Right lobe of liver (tissue), 6 donors: ENCODE results near the gene CD151. TPM values are rescaled to one million over a fixed set of nuclear protein-coding genes. Genes with fewer than 3 reads are reported as not detected.
A peak's percentile ranks its signal among the peaks of the same experiment; 100 is the strongest.

Experiments used
- ATAC-seq, 4 donors: fragments of 200-7000 bp; cut with Tn5 transposase; one replicate each; pipeline ENCODE4 v1.9.1; 2020; ENCODE audit warnings: mild to moderate bottlenecking in 4 of 4, moderate library complexity in 4 of 4
- DNase-seq, 3 donors: peaks; one replicate each; pipeline ENCODE4 v3.0.0-alpha.2; 2020
- H3K27ac ChIP-seq, 3 donors: fragments of 200-600 bp; one replicate each; pipeline ENCODE4 v1.8.0; 2022
- H3K27me3 ChIP-seq, 2 donors: fragments of 200-600 bp; one replicate each; pipeline ENCODE4 v1.8.0; 2022
- H3K36me3 ChIP-seq, 4 donors: fragments of 200-600 bp; sonication (generic) in 1 of 4; one replicate each; pipeline versions ENCODE4 v1.5.1 to v1.8.0; 2017 to 2022; ENCODE audit warnings: control low read depth in 1 of 4
- H3K4me1 ChIP-seq, 4 donors: fragments of 200-600 bp; sonication (generic) in 1 of 4; one replicate each; pipeline versions ENCODE4 v1.5.1 to v1.8.0; 2017 to 2022; ENCODE audit warnings: control low read depth in 1 of 4
- H3K4me3 ChIP-seq, 3 donors: fragments of 200-600 bp; one replicate each; pipeline ENCODE4 v1.8.0; 2022
- H3K9me3 ChIP-seq, 4 donors: fragments of 200-600 bp; sonication (generic) in 1 of 4; one replicate each; pipeline versions ENCODE4 v1.5.1 to v1.8.0; 2017 to 2022; ENCODE audit warnings: control low read depth in 1 of 4
- POLR2A ChIP-seq: fragments of 450-650 bp; IDR thresholded peaks from one replicate; pipeline ENCODE4 v1.6.1; 2017; ENCODE audit warnings: antibody characterized with exemption, mild to moderate bottlenecking
- WGBS: methylation state at CpG from one replicate; pipeline ENCODE4 v1.1.6; 2018; ENCODE audit warnings: low coverage, low lambda C conversion rate; ENCODE audit not compliant: insufficient coverage; ENCODE audit errors: missing lambda C conversion rate; 5-methylcytosine and 5-hydroxymethylcytosine counted together
- intact Hi-C, 2 donors: fragments of 100-400 bp; cut with DNase I; formaldehyde crosslinking; loops; one replicate each; pipeline versions ENCODE4 v1.11.2 to v1.14.1; 2022
- total RNA-seq, 6 experiments: library from RNA; depleted of rRNA in 2 of 6; stranded (reverse); fragments of >200 nt in 2 of 6; fragmentation: NEBNext Ultra II Directional in 3 of 6; extraction: Animal tissue kit (Norgen Biotek cat#: 25700) in 3 of 6; gene quantifications; one replicate each; pipeline versions ENCODE4 v1.1.0 to v1.2.4, GENCODE V29; 2016 to 2023
- TF ChIP-seq, protein P1 (sequence below), 4 donors: fragments of 200-600 bp in 3 of 4; fragments of 450-650 bp in 1 of 4; IDR thresholded peaks; one replicate each; pipeline versions ENCODE4 v1.5.1 to v1.8.0; 2016 to 2022; ENCODE audit warnings: antibody characterized with exemption in 4 of 4, mild to moderate bottlenecking in 2 of 4
- donor health status: DM: no; HTN: yes; CAD: no.
- donor health status: DM: no; HTN: no; CAD: no.
- donor health status: DM: no; HTN: no; CAD: no.
- donor health status: DM: no; HTN: yes; CAD: no.
- donor health status: DM: no; HTN: yes; CAD: no.

CD151 gene
- total RNA-seq, 6 experiments from 2014 or later, result 70.8 to 156 (median 135) TPM

DNA sequence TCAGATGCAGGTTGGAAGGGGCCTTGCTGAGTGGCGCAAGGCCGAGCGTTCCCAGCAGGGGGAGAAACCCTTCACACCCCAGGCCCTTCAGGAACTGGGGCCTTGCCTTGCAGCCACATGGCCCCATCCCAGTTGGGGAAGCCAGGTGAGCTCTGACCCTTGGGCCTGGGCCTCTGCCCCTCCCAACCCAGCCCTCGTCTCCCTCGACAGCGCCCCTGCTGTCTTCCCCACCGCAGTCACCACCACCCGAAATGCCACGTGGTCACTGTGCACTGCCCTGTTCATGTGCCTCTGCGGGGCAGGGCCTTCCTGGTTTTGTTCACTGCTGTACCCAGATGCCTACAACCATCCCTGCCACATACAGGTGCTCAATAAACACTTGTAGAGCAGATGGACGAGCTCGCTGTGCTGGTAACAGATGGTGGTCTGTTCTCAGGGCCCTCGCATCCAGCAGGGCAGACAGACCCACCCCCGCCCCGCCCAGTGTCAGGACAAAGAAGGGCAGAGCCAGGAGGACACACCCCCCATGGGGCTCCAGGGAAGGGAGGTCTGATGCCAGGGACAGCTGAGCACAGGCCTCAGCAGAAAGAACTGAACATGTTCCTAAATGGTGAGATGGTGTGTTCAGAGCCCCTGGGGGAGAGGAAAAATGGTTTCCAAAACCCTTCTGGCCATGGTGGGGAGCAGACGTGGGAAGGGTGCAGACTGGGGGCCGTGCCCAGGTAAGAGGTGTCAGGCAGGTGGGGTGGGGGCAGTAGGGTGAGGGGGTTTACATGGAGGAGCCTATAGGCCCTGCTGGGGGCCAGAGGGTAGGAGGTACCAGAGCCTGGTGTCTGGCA, 5.9 kb downstream of the CD151 start:
- ATAC-seq, result no peak
- WGBS, result 59% methylated on average over 9 of the region's 17 CpGs
- DNase-seq, result no peak
- TF ChIP-seq, protein P1, sequence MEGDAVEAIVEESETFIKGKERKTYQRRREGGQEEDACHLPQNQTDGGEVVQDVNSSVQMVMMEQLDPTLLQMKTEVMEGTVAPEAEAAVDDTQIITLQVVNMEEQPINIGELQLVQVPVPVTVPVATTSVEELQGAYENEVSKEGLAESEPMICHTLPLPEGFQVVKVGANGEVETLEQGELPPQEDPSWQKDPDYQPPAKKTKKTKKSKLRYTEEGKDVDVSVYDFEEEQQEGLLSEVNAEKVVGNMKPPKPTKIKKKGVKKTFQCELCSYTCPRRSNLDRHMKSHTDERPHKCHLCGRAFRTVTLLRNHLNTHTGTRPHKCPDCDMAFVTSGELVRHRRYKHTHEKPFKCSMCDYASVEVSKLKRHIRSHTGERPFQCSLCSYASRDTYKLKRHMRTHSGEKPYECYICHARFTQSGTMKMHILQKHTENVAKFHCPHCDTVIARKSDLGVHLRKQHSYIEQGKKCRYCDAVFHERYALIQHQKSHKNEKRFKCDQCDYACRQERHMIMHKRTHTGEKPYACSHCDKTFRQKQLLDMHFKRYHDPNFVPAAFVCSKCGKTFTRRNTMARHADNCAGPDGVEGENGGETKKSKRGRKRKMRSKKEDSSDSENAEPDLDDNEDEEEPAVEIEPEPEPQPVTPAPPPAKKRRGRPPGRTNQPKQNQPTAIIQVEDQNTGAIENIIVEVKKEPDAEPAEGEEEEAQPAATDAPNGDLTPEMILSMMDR (IDR thresholded peaks at IDR 0.05), result no peak
- no peak for TF ChIP-seq POLR2A
- H3K36me3 ChIP-seq, result peaks cover 0 to 33% (median 21%) of the 10 kb centered on the region in 4 donors
- H3K27ac ChIP-seq, result no peak overlapping the region
- intact Hi-C loops, result no loop called here
- H3K4me3 ChIP-seq, result no peak overlapping the region
- H3K9me3 ChIP-seq, result no peaks in the 10 kb centered on the region
- H3K4me1 ChIP-seq, result peaks cover 0 to 34% (median 12%) of the 10 kb centered on the region in 4 donors
- H3K27me3 ChIP-seq, result no peaks in the 10 kb centered on the region

DNA sequence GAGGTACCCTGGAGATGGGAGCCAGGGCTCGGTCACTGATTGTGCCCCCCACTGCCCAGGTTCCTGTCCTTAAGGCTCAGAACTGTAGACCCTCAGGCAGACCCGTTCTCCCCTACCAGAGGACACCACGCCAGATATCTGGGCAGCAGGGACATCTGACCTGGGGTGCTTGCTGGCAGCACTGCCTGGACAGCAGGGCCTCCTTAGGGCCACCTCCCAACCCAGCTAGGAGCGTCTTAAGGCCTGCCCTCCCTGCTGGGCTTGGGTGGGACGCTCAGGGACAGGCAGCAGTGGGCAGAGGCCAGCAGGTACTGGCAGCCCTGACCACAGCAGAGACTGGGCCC, 6.5 kb downstream of the CD151 start:
- intact Hi-C loops, result no loop called here
- no peak for TF ChIP-seq POLR2A
- TF ChIP-seq, protein P1 (IDR thresholded peaks at IDR 0.05), result no peak
- Histone ChIP-seq H3K27ac (no peak overlapping the region), H3K36me3 (peaks cover 0 to 33% (median 21%) of the 10 kb centered on the region in 4 donors), H3K4me3 (no peak overlapping the region), H3K27me3 (no peaks in the 10 kb centered on the region), H3K4me1 (peaks cover 0 to 34% (median 9%) of the 10 kb centered on the region in 4 donors), H3K9me3 (no peaks in the 10 kb centered on the region)
- DNase-seq, result no peak
- WGBS, result no CpG with 5 or more reads among the region's 5 CpGs
- ATAC-seq, result no peak

DNA sequence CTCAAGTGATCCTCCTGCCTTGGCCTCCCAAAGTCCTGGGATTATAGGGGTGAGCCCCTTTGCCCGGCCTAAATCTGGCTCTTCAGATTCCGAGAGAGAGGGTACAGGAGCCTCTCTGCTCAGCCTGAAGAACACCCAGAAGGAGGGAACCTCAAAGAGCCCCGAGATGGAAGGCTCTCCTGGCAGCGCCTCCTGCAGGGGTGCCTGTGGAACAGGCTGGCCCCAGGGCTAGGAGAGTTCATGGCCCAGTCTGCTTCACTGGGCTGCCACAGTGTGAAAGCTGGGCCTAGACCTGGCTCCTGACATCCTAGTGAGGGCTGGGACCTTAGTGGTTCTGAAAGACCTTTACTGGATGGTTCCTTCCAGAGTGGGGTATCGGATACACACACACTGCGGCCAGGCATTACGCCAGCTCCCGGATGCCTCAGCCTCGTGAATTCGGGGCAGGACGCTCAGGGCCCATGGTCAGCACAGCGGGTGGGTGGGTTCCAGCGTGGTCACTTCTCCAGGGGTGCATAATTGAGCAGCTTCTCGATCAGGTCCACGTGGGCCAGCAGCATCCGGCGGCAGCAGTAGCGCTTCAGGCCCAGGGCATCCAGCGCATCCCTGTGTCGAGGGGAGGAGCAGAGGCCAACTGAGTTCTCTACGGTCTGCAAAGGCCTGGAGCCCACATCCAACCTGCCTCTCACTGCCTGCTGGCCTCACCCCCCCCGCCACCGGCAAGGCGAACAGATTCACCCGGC, 7.3 kb downstream of the CD151 start:
- no peaks in the 10 kb centered on the region for H3K27me3 ChIP-seq
- peaks cover 0 to 33% (median 21%) of the 10 kb centered on the region in 4 donors for H3K36me3 ChIP-seq
- H3K4me3 ChIP-seq, result no peak overlapping the region
- no peak overlapping the region for H3K27ac ChIP-seq
- intact Hi-C loops, result no loop called here
- no peaks in the 10 kb centered on the region for H3K9me3 ChIP-seq
- 49% methylated on average over 4 of the region's 25 CpGs for WGBS
- H3K4me1 ChIP-seq, result peaks cover 0 to 28% (median 6%) of the 10 kb centered on the region in 4 donors
- no peak for TF ChIP-seq POLR2A
- TF ChIP-seq, protein P1 (IDR thresholded peaks at IDR 0.05), result no peak
- DNase-seq (no peak), ATAC-seq (no peak)

DNA sequence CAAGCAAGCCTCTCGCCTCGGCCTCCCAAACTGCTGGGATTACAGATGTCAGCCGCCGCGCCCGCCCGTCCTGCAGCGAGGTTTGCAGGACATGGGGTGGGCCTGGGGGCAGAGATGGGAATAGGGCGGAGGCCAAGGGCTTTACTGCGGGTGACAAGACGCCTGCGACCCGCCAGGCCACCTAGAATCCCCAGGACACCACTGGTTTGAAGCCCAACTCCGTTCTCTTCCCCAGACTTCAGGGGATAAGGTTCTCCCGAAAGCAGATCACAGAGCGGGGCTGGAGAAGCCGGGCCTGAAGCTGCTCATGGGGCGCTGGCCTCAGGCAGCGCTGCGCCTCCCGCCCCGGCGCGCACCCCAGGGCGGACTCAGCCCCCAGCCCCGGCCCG, 9.2 kb downstream of the CD151 start:
- intact Hi-C loops, result no loop called here
- H3K9me3 ChIP-seq, result no peaks in the 10 kb centered on the region
- TF ChIP-seq POLR2A, result no peak
- TF ChIP-seq, protein P1 (IDR thresholded peaks at IDR 0.05), result no peak
- DNase-seq, result no peak
- H3K4me1 ChIP-seq, result peaks cover 0 to 24% (median 4%) of the 10 kb centered on the region in 4 donors
- peak overlapping the region; percentile 93 to 97 (median 95) for H3K27ac ChIP-seq
- no peaks in the 10 kb centered on the region for H3K27me3 ChIP-seq
- ATAC-seq, result peak in 3 of 4 donors; percentile 0 to 14 (median 4)
- WGBS, result 1% methylated on average over 8 of the region's 27 CpGs
- peak overlapping the region; percentile 96 to 100 (median 98) for H3K4me3 ChIP-seq
- H3K36me3 ChIP-seq, result peaks cover 0 to 28% (median 21%) of the 10 kb centered on the region in 4 donors
